Thyroid gland (tissue), 4 donors: Measurements from ENCODE around the gene FSTL4.

Experiments
- POLR2A ChIP-seq, 2 donors: fragments of 450-650 bp; IDR thresholded peaks; one replicate each; pipeline ENCODE4 v1.6.1; 2017; ENCODE audit warnings: antibody characterized with exemption in 2 of 2, mild to moderate bottlenecking in 2 of 2, moderate library complexity in 1 of 2
- TF ChIP-seq, protein P1 (sequence below), 6 experiments: fragments of 200-600 bp in 3 of 6; fragments of 450-650 bp in 3 of 6; sonication (generic) in 3 of 6; IDR thresholded peaks; one replicate each; pipeline ENCODE4 v1.5.1; 2016 to 2019; ENCODE audit warnings: antibody characterized with exemption in 6 of 6, mild to moderate bottlenecking in 2 of 6, inconsistent platforms in 1 of 6, moderate library complexity in 1 of 6

GRCh38 chr5:133637206-133637605, 24.9 kb upstream of the FSTL4 start:
- TF ChIP-seq, protein P1, sequence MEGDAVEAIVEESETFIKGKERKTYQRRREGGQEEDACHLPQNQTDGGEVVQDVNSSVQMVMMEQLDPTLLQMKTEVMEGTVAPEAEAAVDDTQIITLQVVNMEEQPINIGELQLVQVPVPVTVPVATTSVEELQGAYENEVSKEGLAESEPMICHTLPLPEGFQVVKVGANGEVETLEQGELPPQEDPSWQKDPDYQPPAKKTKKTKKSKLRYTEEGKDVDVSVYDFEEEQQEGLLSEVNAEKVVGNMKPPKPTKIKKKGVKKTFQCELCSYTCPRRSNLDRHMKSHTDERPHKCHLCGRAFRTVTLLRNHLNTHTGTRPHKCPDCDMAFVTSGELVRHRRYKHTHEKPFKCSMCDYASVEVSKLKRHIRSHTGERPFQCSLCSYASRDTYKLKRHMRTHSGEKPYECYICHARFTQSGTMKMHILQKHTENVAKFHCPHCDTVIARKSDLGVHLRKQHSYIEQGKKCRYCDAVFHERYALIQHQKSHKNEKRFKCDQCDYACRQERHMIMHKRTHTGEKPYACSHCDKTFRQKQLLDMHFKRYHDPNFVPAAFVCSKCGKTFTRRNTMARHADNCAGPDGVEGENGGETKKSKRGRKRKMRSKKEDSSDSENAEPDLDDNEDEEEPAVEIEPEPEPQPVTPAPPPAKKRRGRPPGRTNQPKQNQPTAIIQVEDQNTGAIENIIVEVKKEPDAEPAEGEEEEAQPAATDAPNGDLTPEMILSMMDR (IDR thresholded peaks at IDR 0.05) = no peak
- no peak for TF ChIP-seq POLR2A (IDR thresholded peaks at IDR 0.05)
